Forelimb muscle (tissue), 1 donor: ENCODE results near the gene ALKBH2. TPM values are rescaled to one million over a fixed set of nuclear protein-coding genes. Genes with fewer than 3 reads are reported as not detected.

ENCODE experiments used
- polyA plus RNA-seq: library from polyadenylated mRNA; unstranded; fragments of 120-200 nt; gene quantifications from one replicate; pipeline ENCODE4 v1.2.1, GENCODE V29; 2013; ENCODE audit not compliant: insufficient read length

Gene ALKBH2
- polyA plus RNA-seq, 1 donor = 17.5 TPM

Other genes starting within 250 kb of the ALKBH2 start
- gene SSH1, start 235.9 kb downstream of the ALKBH2 start, polyA plus RNA-seq = 17.0 TPM
- gene DAO, start 213.4 kb downstream of the ALKBH2 start, polyA plus RNA-seq = not detected
- 0.16 TPM for gene SVOP, start 72.4 kb downstream of the ALKBH2 start, polyA plus RNA-seq
- 12.7 TPM for gene USP30, start 40.9 kb downstream of the ALKBH2 start, polyA plus RNA-seq
- gene UNG, start 4.1 kb upstream of the ALKBH2 start, polyA plus RNA-seq = 22.3 TPM
- 7.3 TPM for gene ACACB, start 23.1 kb upstream of the ALKBH2 start, polyA plus RNA-seq
- gene FOXN4, start 215.8 kb upstream of the ALKBH2 start, polyA plus RNA-seq = 0.15 TPM